HG03354 (cell line): ENCODE results near the gene TICAM1.

ENCODE experiments used
- ATAC-seq: cut with Tn5 transposase; IDR thresholded peaks from one replicate; pipeline ENCODE4 v1.9.1; 2021; ENCODE audit warnings: mild to moderate bottlenecking; ENCODE audit not compliant: unreplicated experiment, poor library complexity, severe bottlenecking

Gene TICAM1

GRCh38 chr19:4776436-4777211, 54.9 kb downstream of the TICAM1 start:
- no peak for ATAC-seq

DNA sequence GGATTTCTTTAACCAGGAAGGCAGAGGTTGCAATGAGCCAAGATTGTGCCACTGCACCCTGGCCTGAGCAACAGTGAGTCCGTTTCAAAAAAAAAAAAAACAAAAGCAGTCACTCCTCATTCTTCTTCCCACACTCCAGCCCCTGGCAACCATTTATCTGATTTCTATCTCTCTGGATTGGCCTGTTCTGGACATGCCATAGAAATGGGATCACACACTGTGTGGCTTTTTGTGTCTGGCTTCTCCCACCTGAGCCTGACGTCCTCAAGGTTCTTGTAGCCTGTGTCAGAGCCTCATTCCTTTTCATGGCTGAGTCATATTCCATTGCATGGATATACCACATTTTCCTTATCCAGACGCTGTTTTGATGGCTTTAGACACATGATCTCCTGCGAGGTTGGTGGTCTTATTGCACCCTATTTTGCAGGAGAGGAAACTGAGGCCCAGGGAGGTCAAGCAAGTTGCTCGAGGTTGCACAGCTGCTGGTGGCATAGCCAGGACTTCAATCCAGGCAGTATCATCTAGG, 55.8 kb downstream of the TICAM1 start:
- ATAC-seq, result no peak

DNA sequence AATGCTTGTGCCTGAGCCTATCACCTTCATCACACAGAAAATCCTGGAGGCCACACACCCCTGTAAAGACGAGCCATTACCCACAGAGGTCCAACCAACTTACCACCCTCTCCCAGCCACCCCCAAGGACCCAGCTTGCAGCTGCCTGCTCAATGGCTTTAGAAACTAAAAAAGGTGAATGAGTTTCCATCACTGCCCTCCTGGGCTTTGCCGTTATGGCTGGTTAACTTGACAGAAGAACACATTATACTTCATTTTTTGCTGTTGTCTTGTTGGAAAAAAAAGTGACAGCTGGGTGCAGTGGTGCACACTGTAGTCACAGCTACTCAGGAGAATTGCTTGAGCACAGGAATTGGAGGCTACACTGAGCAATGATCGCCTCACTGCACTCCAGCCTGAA, 57.4 kb downstream of the TICAM1 start:
- ATAC-seq, result no peak

DNA sequence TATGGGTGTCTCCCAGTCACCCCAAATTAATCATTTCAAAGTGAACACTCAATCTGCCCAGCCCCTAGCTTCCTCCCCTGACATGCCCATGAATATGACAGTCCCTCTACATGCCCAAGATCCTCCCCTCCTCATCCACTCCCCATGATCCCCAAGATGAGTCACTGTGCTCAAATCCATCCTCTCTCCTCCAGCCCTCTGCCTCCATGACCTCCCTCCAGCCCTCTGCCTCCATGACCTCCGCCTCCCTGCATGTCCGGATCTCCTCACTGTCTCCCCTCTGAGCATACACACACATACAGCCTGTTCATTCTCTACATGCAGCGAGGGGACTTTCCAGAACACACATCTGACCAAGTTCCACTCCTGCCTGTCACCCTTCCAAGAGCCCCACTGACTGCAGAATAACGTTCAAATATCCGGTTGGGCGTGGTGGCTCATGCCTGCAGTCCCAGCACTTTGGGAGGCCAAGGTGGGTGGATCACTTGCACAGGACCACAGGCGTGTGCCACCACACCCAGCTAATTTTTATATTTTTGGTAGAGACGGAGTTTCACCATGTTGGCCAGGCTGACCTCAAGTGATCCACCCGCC, 58.4 kb downstream of the TICAM1 start:
- ATAC-seq, result no peak

DNA sequence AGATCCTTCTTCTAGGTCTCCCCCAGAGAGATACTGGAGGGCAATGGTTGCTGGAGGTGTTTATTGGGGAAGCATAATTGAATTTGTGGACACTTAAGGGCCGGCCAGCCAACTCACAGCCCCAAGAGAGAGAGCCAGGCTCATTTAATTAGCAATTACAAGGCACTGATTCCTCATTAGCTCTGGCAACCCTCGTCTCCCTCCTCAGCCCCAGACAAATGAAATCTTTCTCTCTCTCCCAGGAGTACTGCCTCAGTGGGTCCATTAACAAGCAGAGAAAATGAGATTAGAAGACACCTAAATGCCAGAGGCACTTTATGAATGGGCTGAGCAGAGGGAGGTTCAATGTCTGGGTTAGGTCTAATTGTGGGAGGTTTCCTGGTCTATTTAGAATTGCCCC, 58.9 kb downstream of the TICAM1 start:
- no peak for ATAC-seq

GRCh38 chr19:4768934-4769777, 62.4 kb downstream of the TICAM1 start:
- no peak for ATAC-seq
